Neural cell (in vitro differentiated cells): ENCODE measurements around the gene BCAS4. TPM values are rescaled to one million over a fixed set of nuclear protein-coding genes. Genes with fewer than 3 reads are reported as not detected.
A peak's percentile ranks its signal among the peaks of the same experiment; 100 is the strongest.

ENCODE experiments used
- H2AFZ ChIP-seq: fragments of 200-600, 300-800 bp; sonication (generic), shearing (Covaris generic); 2 replicates; pipeline ENCODE4 v1.6.0; 2014; ENCODE audit warnings: low read depth, mild to moderate bottlenecking, antibody characterized with exemption, low read length, moderate library complexity
- H3F3A ChIP-seq: fragments of 200-600 bp; shearing (Covaris generic); 2 replicates; pipeline ENCODE4 v1.6.1; 2016; ENCODE audit warnings: mild to moderate bottlenecking, moderate library complexity, mixed read lengths, antibody characterized with exemption, low read length; ENCODE audit not compliant: insufficient read depth, poor library complexity, severe bottlenecking
- H3K27ac ChIP-seq: fragments of 200-600, 300-800 bp; sonication (generic), shearing (Covaris generic); 2 replicates; pipeline ENCODE4 v1.5.1; 2014; ENCODE audit warnings: mild to moderate bottlenecking, low read length, moderate library complexity
- H3K27me3 ChIP-seq: fragments of 300-800, 200-600 bp; sonication (generic), shearing (Covaris generic); 2 replicates; pipeline ENCODE4 v1.6.0; 2014; ENCODE audit warnings: mild to moderate bottlenecking, low read depth, low read length, moderate library complexity; ENCODE audit not compliant: insufficient read depth
- H3K36me3 ChIP-seq: fragments of 300-800, 200-600 bp; sonication (generic), shearing (Covaris generic); 2 replicates; pipeline ENCODE4 v1.5.1; 2014; ENCODE audit warnings: mild to moderate bottlenecking, antibody characterized with exemption, low read length, moderate library complexity; ENCODE audit not compliant: insufficient read depth
- H3K4me2 ChIP-seq: fragments of 300-800, 200-600 bp; sonication (generic), shearing (Covaris generic); 2 replicates; pipeline ENCODE4 v1.6.0; 2014; ENCODE audit warnings: mild to moderate bottlenecking, low read length
- H3K4me3 ChIP-seq: fragments of 300-800, 200-600 bp; sonication (generic), shearing (Covaris generic); 2 replicates; pipeline ENCODE4 v1.5.1; 2014; ENCODE audit warnings: mild to moderate bottlenecking, low read length, moderate library complexity
- H3K79me2 ChIP-seq: fragments of 200-600 bp; shearing (Covaris generic); replicated peaks from 2 replicates; pipeline ENCODE4 v1.6.0; 2014; ENCODE audit warnings: mild to moderate bottlenecking, low read length, moderate library complexity; ENCODE audit not compliant: insufficient read depth
- H3K9ac ChIP-seq: fragments of 300-800, 200-600 bp; sonication (generic), shearing (Covaris generic); 2 replicates; pipeline ENCODE4 v1.6.1; 2016; ENCODE audit warnings: mild to moderate bottlenecking, low read length, mixed read lengths
- H3K9me2 ChIP-seq: fragments of 200-600 bp; shearing (Covaris generic); 2 replicates; pipeline ENCODE4 v1.6.1; 2016; ENCODE audit warnings: mild to moderate bottlenecking, low read length, mixed read lengths; ENCODE audit not compliant: insufficient read depth
- H3K9me3 ChIP-seq: fragments of 200-600, 300-800 bp; sonication (generic), shearing (Covaris generic); 2 replicates; pipeline ENCODE4 v1.6.1; 2016; ENCODE audit warnings: mild to moderate bottlenecking, mixed run types, low read length, moderate library complexity, mixed read lengths
- H4K20me1 ChIP-seq: fragments of 200-600 bp; shearing (Covaris generic); 2 replicates; pipeline ENCODE4 v1.6.1; 2016; ENCODE audit warnings: mild to moderate bottlenecking, mixed run types; ENCODE audit not compliant: insufficient read depth
- CTCF ChIP-seq: fragments of 450-650 bp; IDR thresholded peaks from 2 replicates; pipeline ENCODE4 v1.5.1; 2014; ENCODE audit warnings: antibody characterized with exemption, mild to moderate bottlenecking, moderate library complexity; ENCODE audit not compliant: poor library complexity, severe bottlenecking
- EP300 ChIP-seq: fragments of 450-650 bp; conservative IDR thresholded peaks from 2 replicates; pipeline ENCODE4 v1.6.1; 2014; ENCODE audit warnings: antibody characterized with exemption, mild to moderate bottlenecking, moderate library complexity; ENCODE audit not compliant: poor library complexity, severe bottlenecking
- EZH2 ChIP-seq: fragments of 200-600, 300-800 bp; shearing (Covaris generic), sonication (generic); IDR thresholded peaks from 2 replicates; pipeline ENCODE4 v1.6.1; 2014; ENCODE audit warnings: antibody characterized with exemption, low read length, borderline replicate concordance, mild to moderate bottlenecking; ENCODE audit not compliant: insufficient read depth, poor library complexity, severe bottlenecking
- MXI1 ChIP-seq: fragments of 450-650 bp; conservative IDR thresholded peaks from 2 replicates; pipeline ENCODE4 v1.6.1; 2014; ENCODE audit warnings: antibody characterized with exemption, mild to moderate bottlenecking; ENCODE audit not compliant: poor library complexity, severe bottlenecking
- POLR2AphosphoS5 ChIP-seq: IDR thresholded peaks from 2 replicates; pipeline ENCODE4 v1.6.1; 2012
- RAD21 ChIP-seq: fragments of 450-650 bp; conservative IDR thresholded peaks from 2 replicates; pipeline ENCODE4 v1.6.1; 2014; ENCODE audit warnings: antibody characterized with exemption, mild to moderate bottlenecking, moderate library complexity
- REST ChIP-seq: IDR thresholded peaks from 2 replicates; pipeline ENCODE4 v1.6.1; 2012; ENCODE audit warnings: borderline replicate concordance
- SMC3 ChIP-seq: fragments of 450-650 bp; conservative IDR thresholded peaks from 2 replicates; pipeline ENCODE4 v1.6.1; 2014; ENCODE audit warnings: antibody characterized with exemption, mild to moderate bottlenecking, moderate library complexity; ENCODE audit not compliant: poor library complexity
- TAF1 ChIP-seq: IDR thresholded peaks from 2 replicates; pipeline ENCODE4 v1.6.1; 2012; ENCODE audit warnings: low read depth
- polyA plus RNA-seq: library from polyadenylated mRNA; depleted of rRNA; stranded (reverse); fragments of >200 nt; gene quantifications from 2 replicates; pipeline ENCODE4 v1.2.3, GENCODE V29; 2014

BCAS4 gene
- polyA plus RNA-seq, 1 donor from 2014 or later: 24.6 TPM

- Histone ChIP-seq H3F3A (no peaks in the 10 kb centered on the region), H3K79me2 (no peaks in the 10 kb centered on the region), H3K27me3 (no peaks in the 10 kb centered on the region), H3K4me3 (no peak overlapping the region), H3K9ac (no peak overlapping the region), H3K36me3 (no peaks in the 10 kb centered on the region), H3K9me2 (no peaks in the 10 kb centered on the region), H3K4me2 (no peak overlapping the region), H3K27ac (no peak overlapping the region), H2AFZ (no peak overlapping the region), H3K9me3 (no peaks in the 10 kb centered on the region), H4K20me1 (no peaks in the 10 kb centered on the region)
- TF ChIP-seq EZH2 (no peak), CTCF (peak; percentile 49), TAF1 (no peak), POLR2AphosphoS5 (no peak), RAD21 (peak; percentile 41), SMC3 (peak; percentile 42), REST (no peak), EP300 (no peak), MXI1 (no peak)
Observed at GRCh38 chr20:50788045-50788991, 6.5 kb upstream of the BCAS4 start.

GRCh38 chr20:50789968-50790650 is 4.8 kb upstream of the BCAS4 start:
- no peak overlapping the region for H3K9ac ChIP-seq
- no peak overlapping the region for H3K4me2 ChIP-seq
- H2AFZ ChIP-seq: no peak overlapping the region
- H4K20me1 ChIP-seq: no peaks in the 10 kb centered on the region
- H3K9me3 ChIP-seq: no peaks in the 10 kb centered on the region
- H3K27me3 ChIP-seq: no peaks in the 10 kb centered on the region
- TF ChIP-seq EP300 (no peak), SMC3 (no peak), REST (no peak), POLR2AphosphoS5 (no peak), CTCF (no peak), EZH2 (no peak), RAD21 (no peak), MXI1 (no peak), TAF1 (no peak)
- no peaks in the 10 kb centered on the region for H3K9me2 ChIP-seq
- H3K27ac ChIP-seq: peak overlapping the region; percentile 66
- H3K4me3 ChIP-seq: no peak overlapping the region
- H3K36me3 ChIP-seq: no peaks in the 10 kb centered on the region
- no peaks in the 10 kb centered on the region for H3F3A ChIP-seq
- H3K79me2 ChIP-seq: no peaks in the 10 kb centered on the region
